Ovary (tissue), 1 donor: Measurements from ENCODE around the gene PCDHB8.
"Not testable (repeated sequence)": the region's sequence is repeated elsewhere in the genome, so short reads cannot be mapped to it uniquely, and the experiment has no call there.

Source experiments
- EP300 ChIP-seq: sonication (generic); formaldehyde crosslinking; IDR thresholded peaks from one replicate; pipeline ENCODE4 v1.6.1; 2017; ENCODE audit warnings: antibody characterized with exemption
- POLR2A ChIP-seq: fragments of 450-650 bp; IDR thresholded peaks from one replicate; pipeline ENCODE4 v1.6.1; 2017; ENCODE audit warnings: antibody characterized with exemption, mild to moderate bottlenecking, moderate library complexity

DNA sequence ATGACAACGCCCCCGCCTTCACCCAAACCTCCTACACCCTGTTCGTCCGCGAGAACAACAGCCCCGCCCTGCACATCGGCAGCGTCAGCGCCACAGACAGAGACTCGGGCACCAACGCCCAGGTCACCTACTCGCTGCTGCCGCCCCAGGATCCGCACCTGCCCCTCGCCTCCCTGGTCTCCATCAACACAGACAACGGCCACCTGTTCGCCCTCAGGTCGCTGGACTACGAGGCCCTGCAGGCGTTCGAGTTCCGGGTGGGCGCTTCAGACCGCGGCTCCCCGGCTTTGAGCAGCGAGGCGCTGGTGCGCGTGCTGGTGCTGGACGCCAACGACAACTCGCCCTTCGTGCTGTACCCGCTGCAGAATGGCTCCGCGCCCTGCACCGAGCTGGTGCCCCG, 1.8 kb downstream of the PCDHB8 start:
- not testable (repeated sequence) for TF ChIP-seq POLR2A, EP300
